PC-3 (cell line): Measurements from ENCODE around the gene TRAPPC2L.

Experiments used
- EZH2 ChIP-seq: fragments of 300-600 bp; sonication (generic); IDR thresholded peaks from one replicate; pipeline ENCODE4 v1.6.1; 2017; ENCODE audit warnings: antibody characterized with exemption, mild to moderate bottlenecking, low read length; ENCODE audit not compliant: unreplicated experiment
- TF ChIP-seq, protein P1 (sequence below): fragments of 300-600 bp; sonication (generic); conservative IDR thresholded peaks from 2 replicates; pipeline ENCODE4 v1.5.1; 2017; ENCODE audit warnings: antibody characterized with exemption, low read depth, mild to moderate bottlenecking, low read length

DNA sequence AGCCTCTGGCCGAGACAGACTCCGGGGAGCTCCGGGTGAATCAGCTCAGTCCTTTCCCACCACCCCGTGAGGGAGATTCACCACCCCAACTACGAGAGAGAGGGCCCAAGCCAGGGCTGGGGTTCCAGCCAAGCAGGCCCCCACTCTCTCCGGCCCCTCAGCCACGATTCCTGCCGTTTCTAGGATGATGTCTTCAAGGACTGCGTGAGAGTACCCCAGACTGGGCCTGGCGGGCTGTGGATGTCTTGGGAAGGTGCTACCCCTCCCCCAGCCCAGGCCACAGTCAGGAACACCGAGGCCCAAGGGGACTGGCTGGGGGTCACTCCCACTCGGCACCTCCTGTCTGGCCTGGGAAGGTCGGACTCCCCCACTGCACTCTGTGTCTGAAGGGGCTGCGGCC is 31.1 kb downstream of the TRAPPC2L start:
- TF ChIP-seq, protein P1, sequence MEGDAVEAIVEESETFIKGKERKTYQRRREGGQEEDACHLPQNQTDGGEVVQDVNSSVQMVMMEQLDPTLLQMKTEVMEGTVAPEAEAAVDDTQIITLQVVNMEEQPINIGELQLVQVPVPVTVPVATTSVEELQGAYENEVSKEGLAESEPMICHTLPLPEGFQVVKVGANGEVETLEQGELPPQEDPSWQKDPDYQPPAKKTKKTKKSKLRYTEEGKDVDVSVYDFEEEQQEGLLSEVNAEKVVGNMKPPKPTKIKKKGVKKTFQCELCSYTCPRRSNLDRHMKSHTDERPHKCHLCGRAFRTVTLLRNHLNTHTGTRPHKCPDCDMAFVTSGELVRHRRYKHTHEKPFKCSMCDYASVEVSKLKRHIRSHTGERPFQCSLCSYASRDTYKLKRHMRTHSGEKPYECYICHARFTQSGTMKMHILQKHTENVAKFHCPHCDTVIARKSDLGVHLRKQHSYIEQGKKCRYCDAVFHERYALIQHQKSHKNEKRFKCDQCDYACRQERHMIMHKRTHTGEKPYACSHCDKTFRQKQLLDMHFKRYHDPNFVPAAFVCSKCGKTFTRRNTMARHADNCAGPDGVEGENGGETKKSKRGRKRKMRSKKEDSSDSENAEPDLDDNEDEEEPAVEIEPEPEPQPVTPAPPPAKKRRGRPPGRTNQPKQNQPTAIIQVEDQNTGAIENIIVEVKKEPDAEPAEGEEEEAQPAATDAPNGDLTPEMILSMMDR: no peak
- TF ChIP-seq EZH2: no peak
